HepG2 (cell line): Measurements from ENCODE around the gene LMF2. TPM values are rescaled to one million over a fixed set of nuclear protein-coding genes. Genes with fewer than 3 reads are reported as not detected.

Experiments
- ARID2 ChIP-seq: sonication (generic); formaldehyde crosslinking; IDR thresholded peaks from 2 replicates; pipeline ENCODE4 v1.8.1; 2022; ENCODE audit warnings: mild to moderate bottlenecking, missing genetic modification reagents, borderline replicate concordance
- DPF2 ChIP-seq: sonication (generic); formaldehyde crosslinking; IDR thresholded peaks from 2 replicates; pipeline ENCODE4 v1.4.0; 2020; ENCODE audit warnings: mild to moderate bottlenecking, low read depth, missing genetic modification reagents, borderline replicate concordance
- ESRRA ChIP-seq: sonication (generic); formaldehyde crosslinking; IDR thresholded peaks from 2 replicates; pipeline ENCODE4 v1.5.1; 2020; ENCODE audit warnings: mild to moderate bottlenecking, low read depth, missing genetic modification reagents
- FOXP4 ChIP-seq: sonication (generic); formaldehyde crosslinking; IDR thresholded peaks from 2 replicates; pipeline ENCODE4 v1.4.0; 2020; ENCODE audit warnings: missing genetic modification reagents
- HNF4G ChIP-seq, 2 experiments: sonication (generic) in 1 of 2; formaldehyde crosslinking in 1 of 2; IDR thresholded peaks; 2 replicates each; pipeline versions ENCODE4 v1.4.0 to v1.6.1; 2011 to 2020; ENCODE audit warnings: borderline replicate concordance in 2 of 2, low read depth in 2 of 2, mild to moderate bottlenecking in 2 of 2, low read length in 1 of 2, missing genetic modification reagents in 1 of 2, moderate library complexity in 1 of 2
- JARID2 ChIP-seq: sonication (generic); formaldehyde crosslinking; IDR thresholded peaks from 2 replicates; pipeline ENCODE4 v1.8.1; 2023; ENCODE audit warnings: missing genetic modification reagents, inconsistent platforms; ENCODE audit not compliant: insufficient replicate concordance
- KDM6A ChIP-seq: IDR thresholded peaks from 2 replicates; pipeline ENCODE4 v1.6.1; 2016; ENCODE audit warnings: low read depth
- KMT2A ChIP-seq: sonication (generic); formaldehyde crosslinking; IDR thresholded peaks from 2 replicates; pipeline ENCODE4 v1.4.0; 2020; ENCODE audit warnings: missing genetic modification reagents
- MXD4 ChIP-seq: IDR thresholded peaks from 2 replicates; pipeline ENCODE4 v1.6.1; 2016; ENCODE audit warnings: mild to moderate bottlenecking, missing biosample characterization, missing genetic modification reagents
- SATB2 ChIP-seq: sonication (generic); formaldehyde crosslinking; IDR thresholded peaks from 2 replicates; pipeline ENCODE4 v1.5.0; 2020; ENCODE audit warnings: missing genetic modification reagents
- SMAD1 ChIP-seq: sonication (generic); formaldehyde crosslinking; IDR thresholded peaks from 2 replicates; pipeline ENCODE4 v1.4.0; 2020; ENCODE audit warnings: missing genetic modification reagents, low read depth, mild to moderate bottlenecking, borderline replicate concordance
- SMAD9 ChIP-seq: sonication (generic); formaldehyde crosslinking; IDR thresholded peaks from 2 replicates; pipeline ENCODE4 v1.5.1; 2020; ENCODE audit warnings: mild to moderate bottlenecking, missing genetic modification reagents
- SRF ChIP-seq: IDR thresholded peaks from 2 replicates; pipeline ENCODE4 v1.6.1; 2011; ENCODE audit warnings: mild to moderate bottlenecking, low read depth, low read length, moderate library complexity
- ZBTB44 ChIP-seq: sonication (generic); formaldehyde crosslinking; IDR thresholded peaks from 2 replicates; pipeline ENCODE4 v1.4.0; 2020; ENCODE audit warnings: missing genetic modification reagents
- ZNF225 ChIP-seq: sonication (generic); formaldehyde crosslinking; IDR thresholded peaks from 2 replicates; pipeline ENCODE4 v1.4.0; 2020; ENCODE audit warnings: mild to moderate bottlenecking, missing genetic modification reagents
- ZNF367 ChIP-seq: sonication (generic); formaldehyde crosslinking; IDR thresholded peaks from 2 replicates; pipeline ENCODE4 v1.4.0; 2020; ENCODE audit warnings: missing genetic modification reagents, borderline replicate concordance
- ZNF414 ChIP-seq: sonication (generic); formaldehyde crosslinking; IDR thresholded peaks from 2 replicates; pipeline ENCODE4 v1.5.0; 2020; ENCODE audit warnings: missing genetic modification reagents
- ZNF441 ChIP-seq: sonication (generic); formaldehyde crosslinking; IDR thresholded peaks from 2 replicates; pipeline ENCODE4 v1.7.0; 2021; ENCODE audit warnings: missing genetic modification reagents, borderline replicate concordance
- ZNF709 ChIP-seq: sonication (generic); formaldehyde crosslinking; IDR thresholded peaks from 2 replicates; pipeline ENCODE4 v1.5.0; 2020; ENCODE audit warnings: mild to moderate bottlenecking, missing genetic modification reagents
- ZNF720 ChIP-seq: sonication (generic); formaldehyde crosslinking; IDR thresholded peaks from 2 replicates; pipeline ENCODE4 v1.4.0; 2020; ENCODE audit warnings: missing genetic modification reagents
- ZNF839 ChIP-seq: sonication (generic); formaldehyde crosslinking; IDR thresholded peaks from 2 replicates; pipeline ENCODE4 v1.4.0; 2020; ENCODE audit warnings: missing genetic modification reagents, mild to moderate bottlenecking, borderline replicate concordance
- ZSCAN12 ChIP-seq: sonication (generic); formaldehyde crosslinking; IDR thresholded peaks from 2 replicates; pipeline ENCODE4 v1.9.0; 2021; ENCODE audit warnings: mild to moderate bottlenecking, missing genetic modification reagents
- polyA plus RNA-seq, 8 experiments: library from polyadenylated mRNA; depleted of rRNA in 3 of 8; stranded (reverse) in 7 of 8; unstranded in 1 of 8; fragments of >200 nt; fragmentation: Illumina TruSeq in 4 of 8; extraction: Trizol in 4 of 8; gene quantifications; 2 replicates each; pipeline versions ENCODE4 v1.2.1 to v1.2.3, GENCODE V29; 2011 to 2016; ENCODE audit warnings: low read depth in 4 of 8, missing spikeins in 1 of 8, mixed read lengths in 1 of 8; ENCODE audit not compliant: insufficient read depth in 1 of 8
- total RNA-seq, 5 experiments: library from RNA; depleted of rRNA; stranded (reverse); fragments of >200 nt; fragmentation: Illumina TruSeq; extraction: Trizol; gene quantifications; 2 replicates each; pipeline ENCODE4 v1.2.3, GENCODE V29; 2016; ENCODE audit warnings: low read depth in 1 of 5

The LMF2 gene
- total and polyA plus RNA-seq, 2 of the 13 experiments (the other 11 are each of a cell fraction or from before 2014, with no cell fraction given), result 23.3 to 30.6 TPM

GRCh38 chr22:50529897-50530579 lies 22.5 kb upstream of the LMF2 start, which contains the start of gene TYMP (continued):
- TF ChIP-seq ZNF367 (CRISPR knock-in tag) (0 out of 2 replicates have a peak, but pooled peaks have one; percentile 27), HNF4G (IDR thresholded peaks at IDR 0.05; ENCODE audit: borderline replicate concordance, low read depth, low read length) (peak; percentile 52; the same call in 1 of the 2 replicates), HNF4G (CRISPR knock-in tag; IDR thresholded peaks at IDR 0.05; ENCODE audit: borderline replicate concordance, low read depth) (no peak; the same call in 1 of the 2 replicates), ZNF709 (peak; percentile 77), SMAD9 (CRISPR knock-in tag) (no peak), DPF2 (CRISPR knock-in tag) (no peak), SMAD1 (no peak; the same call in 1 of the 2 replicates), ZNF225 (CRISPR knock-in tag) (peak; percentile 67; the same call in 1 of the 2 replicates), KDM6A (CRISPR knock-in tag) (no peak), ZSCAN12 (peak; percentile 69; the same call in 1 of the 2 replicates), ZNF720 (CRISPR knock-in tag) (no peak), JARID2 (CRISPR knock-in tag) (no peak), ESRRA (peak; percentile 50; the same call in 1 of the 2 replicates), SRF (no peak), ZNF839 (CRISPR knock-in tag) (no peak), KMT2A (peak; percentile 52; the same call in 1 of the 2 replicates), ZBTB44 (CRISPR knock-in tag) (no peak), ARID2 (CRISPR knock-in tag) (no peak), ZNF414 (no peak), MXD4 (CRISPR knock-in tag) (0 out of 2 replicates have a peak, but pooled peaks have one; percentile 36), ZNF441 (CRISPR knock-in tag) (peak; percentile 64), FOXP4 (CRISPR knock-in tag) (0 out of 2 replicates have a peak, but pooled peaks have one; percentile 39), SATB2 (CRISPR knock-in tag) (no peak)
